ENCODE data around the gene EIF1B. TPM values are rescaled to one million over a fixed set of nuclear protein-coding genes. Genes with fewer than 3 reads are reported as not detected.
A peak's percentile ranks its signal among the peaks of the same experiment; 100 is the strongest.

The EIF1B gene
- total RNA-seq, 4 donors from 2014 or later = 16.5 to 31.2 (median 21.0) TPM

DNA sequence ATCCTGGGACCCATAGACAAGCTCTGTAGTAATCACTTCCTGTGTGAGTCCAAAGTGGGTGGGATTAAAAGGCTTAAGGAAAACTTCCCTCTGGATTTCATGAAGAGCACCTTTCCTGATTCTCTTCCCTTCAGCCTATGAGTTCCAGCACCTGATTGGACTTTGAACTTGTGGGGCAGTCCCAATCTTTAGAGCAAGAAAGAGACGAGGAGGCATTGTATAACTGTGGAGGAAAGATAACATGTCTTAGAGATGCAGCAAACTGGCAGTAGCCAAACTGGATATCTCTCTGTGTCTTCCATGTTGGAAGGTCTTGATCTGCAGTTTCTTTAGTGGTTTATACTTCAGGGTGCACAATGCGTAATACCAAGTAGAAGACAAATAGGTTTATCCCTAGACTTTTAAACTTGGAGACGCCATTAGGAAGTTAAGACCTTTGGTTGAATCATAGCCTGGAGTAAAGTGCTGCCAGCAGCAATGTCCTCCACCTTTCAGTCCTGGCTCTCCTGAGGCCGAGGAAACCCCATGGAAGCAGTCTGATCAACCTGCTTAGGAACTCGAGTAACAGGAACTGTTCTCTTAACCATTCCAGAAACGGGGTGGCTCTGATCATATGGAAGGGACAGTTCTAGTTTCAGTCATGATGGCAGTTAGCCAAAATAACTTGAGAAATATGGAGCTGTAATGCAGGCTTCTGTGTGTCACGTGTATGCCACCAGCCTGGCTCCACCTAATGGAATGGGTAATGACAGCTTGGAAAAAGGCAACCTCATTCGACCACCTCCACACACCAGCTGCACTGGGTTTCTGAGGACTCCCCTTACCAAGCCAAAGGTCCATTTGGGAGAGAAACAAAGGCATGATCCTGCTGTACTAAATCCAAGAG lies 4.7 kb downstream of the EIF1B start:
- Histone ChIP-seq H3K27me3 (no peaks in the 10 kb centered on the region), H3K27ac (no peak overlapping the region), H3K36me3 (peaks cover 26% of the 10 kb centered on the region), H3K4me1 (peaks cover 38% of the 10 kb centered on the region), H3K9me3 (no peaks in the 10 kb centered on the region), H3K4me3 (no peak overlapping the region)
- TF ChIP-seq EP300 (IDR thresholded peaks at IDR 0.05) (no peak), POLR2A (IDR thresholded peaks at IDR 0.05) (no peak), POLR2AphosphoS5 (IDR thresholded peaks at IDR 0.05) (no peak)
- TF ChIP-seq, protein P1, sequence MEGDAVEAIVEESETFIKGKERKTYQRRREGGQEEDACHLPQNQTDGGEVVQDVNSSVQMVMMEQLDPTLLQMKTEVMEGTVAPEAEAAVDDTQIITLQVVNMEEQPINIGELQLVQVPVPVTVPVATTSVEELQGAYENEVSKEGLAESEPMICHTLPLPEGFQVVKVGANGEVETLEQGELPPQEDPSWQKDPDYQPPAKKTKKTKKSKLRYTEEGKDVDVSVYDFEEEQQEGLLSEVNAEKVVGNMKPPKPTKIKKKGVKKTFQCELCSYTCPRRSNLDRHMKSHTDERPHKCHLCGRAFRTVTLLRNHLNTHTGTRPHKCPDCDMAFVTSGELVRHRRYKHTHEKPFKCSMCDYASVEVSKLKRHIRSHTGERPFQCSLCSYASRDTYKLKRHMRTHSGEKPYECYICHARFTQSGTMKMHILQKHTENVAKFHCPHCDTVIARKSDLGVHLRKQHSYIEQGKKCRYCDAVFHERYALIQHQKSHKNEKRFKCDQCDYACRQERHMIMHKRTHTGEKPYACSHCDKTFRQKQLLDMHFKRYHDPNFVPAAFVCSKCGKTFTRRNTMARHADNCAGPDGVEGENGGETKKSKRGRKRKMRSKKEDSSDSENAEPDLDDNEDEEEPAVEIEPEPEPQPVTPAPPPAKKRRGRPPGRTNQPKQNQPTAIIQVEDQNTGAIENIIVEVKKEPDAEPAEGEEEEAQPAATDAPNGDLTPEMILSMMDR (IDR thresholded peaks at IDR 0.05) = no peak
- 59% methylated on average over 8 of the region's 8 CpGs for WGBS
- DNase-seq (ENCODE audit: low spot score in 2 of 2) = no peak

DNA sequence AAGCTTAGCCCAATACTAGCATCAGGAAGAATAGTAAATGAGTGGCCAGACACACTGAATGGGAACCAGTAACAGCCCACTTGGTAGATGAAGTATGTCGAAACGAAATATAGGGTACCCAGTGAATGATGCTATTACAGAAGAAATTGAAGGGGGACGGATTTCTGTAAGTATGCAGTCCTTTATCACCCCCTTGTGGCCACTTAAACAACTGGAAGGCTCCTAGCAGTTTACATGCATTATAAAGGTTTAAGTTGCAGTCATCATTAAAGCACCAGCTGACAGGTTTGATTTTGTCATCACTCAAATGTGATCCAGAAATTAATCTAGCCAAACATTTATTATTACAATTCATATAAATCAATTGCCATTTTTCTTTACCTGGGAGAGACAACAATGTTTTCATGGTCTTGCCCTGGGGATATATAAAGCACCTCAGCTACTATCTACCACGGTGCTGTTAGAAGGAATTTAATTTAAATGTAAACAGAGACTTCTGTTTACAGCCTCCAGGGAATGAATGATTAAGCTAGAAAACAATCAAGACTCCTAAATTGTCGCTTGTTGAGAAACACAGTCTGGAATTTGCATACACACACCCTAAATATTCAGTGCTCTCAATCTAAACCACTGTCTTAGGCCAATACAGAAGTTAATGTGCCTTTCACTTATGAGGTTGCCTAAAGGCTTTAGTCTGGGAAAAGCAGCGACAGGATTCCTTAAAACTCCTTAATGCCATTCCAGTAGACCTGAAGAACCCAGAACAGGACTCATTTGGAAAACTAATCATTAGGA lies 7.8 kb downstream of the EIF1B start:
- H3K9me3 ChIP-seq = no peaks in the 10 kb centered on the region
- no peak for DNase-seq (ENCODE audit: low spot score in 2 of 2)
- no peak overlapping the region for H3K4me3 ChIP-seq
- WGBS = 12% methylated on average over 6 of the region's 6 CpGs
- no peak overlapping the region for H3K27ac ChIP-seq
- no peaks in the 10 kb centered on the region for H3K27me3 ChIP-seq
- TF ChIP-seq, protein P1 (IDR thresholded peaks at IDR 0.05) = peak; percentile 68 to 72
- TF ChIP-seq POLR2A (IDR thresholded peaks at IDR 0.05) = no peak
- H3K4me1 ChIP-seq = peaks cover 22% of the 10 kb centered on the region
- H3K36me3 ChIP-seq = peaks cover 16% of the 10 kb centered on the region

DNA sequence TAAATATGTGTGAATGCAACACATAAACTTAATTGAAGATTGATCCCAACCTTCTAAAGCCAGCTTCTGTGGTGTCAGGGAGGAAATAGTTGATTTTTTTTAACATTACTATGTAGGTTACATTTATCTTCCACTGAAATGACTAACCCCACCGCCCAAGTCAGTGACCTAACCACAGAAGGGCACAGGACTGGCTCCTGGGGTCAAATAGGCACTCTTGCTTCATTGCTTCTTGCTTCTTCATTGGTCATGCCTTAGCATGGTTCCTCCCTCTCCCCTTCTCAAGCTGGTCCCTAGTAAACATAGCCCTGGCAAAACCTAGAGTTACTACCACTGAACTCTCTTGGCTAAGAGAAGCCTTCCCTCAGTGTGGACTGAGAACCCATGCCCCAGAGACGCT lies 12.3 kb downstream of the EIF1B start:
- no peak for TF ChIP-seq POLR2A (IDR thresholded peaks at IDR 0.05)
- TF ChIP-seq, protein P1 (IDR thresholded peaks at IDR 0.05) = no peak
- no peak for TF ChIP-seq EP300 (IDR thresholded peaks at IDR 0.05)
- no peak for TF ChIP-seq POLR2AphosphoS5 (IDR thresholded peaks at IDR 0.05)
- no peak for DNase-seq (ENCODE audit: low spot score in 2 of 2)
- 93% methylated on average over 2 of the region's 2 CpGs for WGBS
- H3K27me3 ChIP-seq = no peaks in the 10 kb centered on the region
- no peaks in the 10 kb centered on the region for H3K36me3 ChIP-seq
- no peak overlapping the region for H3K27ac ChIP-seq
- no peak overlapping the region for H3K4me3 ChIP-seq
- H3K4me1 ChIP-seq = no peaks in the 10 kb centered on the region
- H3K9me3 ChIP-seq = no peaks in the 10 kb centered on the region

DNA sequence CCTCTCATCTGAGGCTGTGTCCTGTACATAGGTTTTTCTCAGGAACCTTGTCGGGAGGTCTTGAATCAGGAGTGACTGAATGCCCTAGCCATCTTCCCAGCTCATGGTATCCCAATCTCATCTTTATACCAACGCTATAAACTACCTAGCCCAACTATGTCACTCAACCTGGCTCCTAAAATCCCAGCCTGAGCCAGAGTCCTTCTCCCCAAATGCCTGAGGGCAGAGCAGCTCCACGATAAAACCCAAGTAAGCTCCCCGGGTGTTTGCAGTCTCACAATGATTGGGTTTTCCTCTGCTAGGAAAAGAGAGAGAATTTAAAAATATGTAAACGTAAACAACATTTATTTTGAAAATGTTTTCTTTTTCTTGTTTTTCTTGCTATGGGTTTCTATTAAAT lies 14.4 kb downstream of the EIF1B start:
- 70% methylated on average over 5 of the region's 5 CpGs for WGBS
- Histone ChIP-seq H3K36me3 (no peaks in the 10 kb centered on the region), H3K27ac (no peak overlapping the region), H3K4me1 (peaks cover 3% of the 10 kb centered on the region), H3K27me3 (no peaks in the 10 kb centered on the region), H3K4me3 (no peak overlapping the region), H3K9me3 (no peaks in the 10 kb centered on the region)
- no peak for DNase-seq (ENCODE audit: low spot score in 2 of 2)
- no peak for TF ChIP-seq EP300 (IDR thresholded peaks at IDR 0.05)
- TF ChIP-seq, protein P1 (IDR thresholded peaks at IDR 0.05) = no peak
- no peak for TF ChIP-seq POLR2A (IDR thresholded peaks at IDR 0.05)
- TF ChIP-seq POLR2AphosphoS5 (IDR thresholded peaks at IDR 0.05) = no peak

DNA sequence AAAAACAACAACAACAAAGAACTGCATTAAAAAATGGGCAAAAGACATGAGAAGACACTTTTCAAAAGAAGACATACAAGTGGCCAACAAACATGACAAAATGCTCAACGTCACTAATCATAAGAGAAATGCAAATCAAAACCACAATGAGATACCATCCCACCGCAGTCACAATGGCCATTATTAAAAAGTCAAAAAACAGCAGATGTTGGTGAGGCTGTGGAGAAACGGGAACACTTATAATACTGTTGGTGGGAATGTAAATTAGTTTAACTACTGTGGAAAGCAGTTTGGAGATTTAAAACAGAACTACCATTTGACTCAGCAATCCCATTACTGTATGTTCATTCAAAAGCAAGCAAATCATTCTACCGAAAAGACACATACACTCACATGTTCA lies 15.1 kb downstream of the EIF1B start:
- H3K4me3 ChIP-seq = no peak overlapping the region
- no peaks in the 10 kb centered on the region for H3K36me3 ChIP-seq
- 66% methylated on average over 4 of the region's 4 CpGs for WGBS
- no peaks in the 10 kb centered on the region for H3K27me3 ChIP-seq
- TF ChIP-seq POLR2AphosphoS5 (IDR thresholded peaks at IDR 0.05) (no peak), EP300 (IDR thresholded peaks at IDR 0.05) (no peak)
- TF ChIP-seq, protein P1 (IDR thresholded peaks at IDR 0.05) = no peak
- no peaks in the 10 kb centered on the region for H3K9me3 ChIP-seq
- no peak overlapping the region for H3K27ac ChIP-seq
- peaks cover 3% of the 10 kb centered on the region for H3K4me1 ChIP-seq
- DNase-seq (ENCODE audit: low spot score in 2 of 2) = no peak
